Parathyroid adenoma (tissue), 2 donors: Measurements from ENCODE around the gene FAHD2B.
"Not testable (repeated sequence)": the region's sequence is repeated elsewhere in the genome, so short reads cannot be mapped to it uniquely, and the experiment has no call there.

Experiments used
- H2AFZ ChIP-seq: fragments of 300-600 bp; sonication (generic); one replicate; pipeline ENCODE4 v1.7.0; 2017; ENCODE audit warnings: antibody characterized with exemption, mild to moderate bottlenecking
- H3K27ac ChIP-seq: fragments of 300-600 bp; sonication (generic); one replicate; pipeline ENCODE4 v1.7.0; 2017
- H3K27me3 ChIP-seq: fragments of 300-600 bp; sonication (generic); one replicate; pipeline ENCODE4 v1.7.0; 2017; ENCODE audit warnings: low read length; ENCODE audit not compliant: control insufficient read depth, insufficient read depth
- H3K36me3 ChIP-seq: fragments of 300-600 bp; sonication (generic); one replicate; pipeline ENCODE4 v1.7.0; 2017; ENCODE audit warnings: low read length; ENCODE audit not compliant: control insufficient read depth, insufficient read depth
- H3K4me1 ChIP-seq: fragments of 300-600 bp; sonication (generic); one replicate; pipeline ENCODE4 v1.7.0; 2017; ENCODE audit warnings: control low read depth
- H3K4me2 ChIP-seq: fragments of 300-600 bp; sonication (generic); one replicate; pipeline ENCODE4 v1.7.0; 2017; ENCODE audit warnings: low read length
- H3K4me3 ChIP-seq: fragments of 300-600 bp; sonication (generic); one replicate; pipeline ENCODE4 v1.7.0; 2017; ENCODE audit warnings: low read depth, low read length
- H3K79me2 ChIP-seq: fragments of 300-600 bp; sonication (generic); one replicate; pipeline ENCODE4 v1.7.0; 2017; ENCODE audit warnings: control low read depth
- H3K9ac ChIP-seq: fragments of 300-600 bp; sonication (generic); one replicate; pipeline ENCODE4 v1.7.0; 2017; ENCODE audit warnings: mild to moderate bottlenecking
- H3K9me3 ChIP-seq: fragments of 300-600 bp; sonication (generic); one replicate; pipeline ENCODE4 v1.7.0; 2017; ENCODE audit warnings: low read length; ENCODE audit not compliant: control insufficient read depth
- TF ChIP-seq, protein P1 (sequence below): fragments of 300-600 bp; sonication (generic); IDR thresholded peaks from one replicate; pipeline ENCODE4 v1.7.0; 2017; ENCODE audit warnings: antibody characterized with exemption, mild to moderate bottlenecking
- donor health status: primary hyperparathyroidism.

The FAHD2B gene

DNA sequence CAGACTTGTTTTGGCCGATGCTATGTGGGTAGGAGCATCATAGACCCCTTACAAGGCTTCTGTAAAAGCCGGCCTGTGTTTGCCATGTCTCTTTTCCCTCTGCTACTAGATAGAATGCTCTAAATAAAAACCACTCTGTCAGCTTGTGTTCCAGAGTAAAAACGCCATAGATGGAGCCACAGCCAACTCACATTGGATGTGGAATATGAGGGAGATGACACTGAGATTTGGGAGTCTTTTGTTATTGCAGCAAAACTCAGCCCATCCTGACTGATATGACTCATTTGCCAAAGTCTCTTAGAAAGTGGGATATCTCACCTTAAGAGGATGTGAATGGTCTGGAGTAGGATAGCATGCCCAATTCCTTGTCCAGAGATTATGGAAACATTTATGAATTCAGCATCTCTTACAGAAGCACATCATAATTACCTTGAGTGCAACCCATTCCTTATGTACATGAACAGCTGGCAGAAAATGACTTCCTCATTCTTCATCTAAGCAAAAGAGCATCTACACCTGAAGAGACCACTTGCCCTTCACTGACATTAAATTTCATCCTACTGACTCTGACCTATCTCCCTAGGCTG lies 4.2 kb upstream of the FAHD2B start:
- not testable (repeated sequence) for H3K36me3 ChIP-seq, H3K27ac ChIP-seq, H3K79me2 ChIP-seq, H3K4me2 ChIP-seq, H3K4me3 ChIP-seq, H3K4me1 ChIP-seq, H3K9ac ChIP-seq, H3K9me3 ChIP-seq, H2AFZ ChIP-seq, H3K27me3 ChIP-seq

GRCh38 chr2:97095661-97096060 lies 979 bp upstream of the FAHD2B start:
- Histone ChIP-seq H3K4me1 (peaks cover 4% of the 10 kb centered on the region), H3K79me2 (no peaks in the 10 kb centered on the region), H3K27ac (peak overlapping the region; percentile 4), H3K9me3 (no peaks in the 10 kb centered on the region), H2AFZ (peak overlapping the region; percentile 91), H3K4me2 (peak overlapping the region; percentile 9), H3K9ac (no peak overlapping the region), H3K4me3 (no peak overlapping the region), H3K36me3 (no peaks in the 10 kb centered on the region), H3K27me3 (no peaks in the 10 kb centered on the region)
- TF ChIP-seq, protein P1, sequence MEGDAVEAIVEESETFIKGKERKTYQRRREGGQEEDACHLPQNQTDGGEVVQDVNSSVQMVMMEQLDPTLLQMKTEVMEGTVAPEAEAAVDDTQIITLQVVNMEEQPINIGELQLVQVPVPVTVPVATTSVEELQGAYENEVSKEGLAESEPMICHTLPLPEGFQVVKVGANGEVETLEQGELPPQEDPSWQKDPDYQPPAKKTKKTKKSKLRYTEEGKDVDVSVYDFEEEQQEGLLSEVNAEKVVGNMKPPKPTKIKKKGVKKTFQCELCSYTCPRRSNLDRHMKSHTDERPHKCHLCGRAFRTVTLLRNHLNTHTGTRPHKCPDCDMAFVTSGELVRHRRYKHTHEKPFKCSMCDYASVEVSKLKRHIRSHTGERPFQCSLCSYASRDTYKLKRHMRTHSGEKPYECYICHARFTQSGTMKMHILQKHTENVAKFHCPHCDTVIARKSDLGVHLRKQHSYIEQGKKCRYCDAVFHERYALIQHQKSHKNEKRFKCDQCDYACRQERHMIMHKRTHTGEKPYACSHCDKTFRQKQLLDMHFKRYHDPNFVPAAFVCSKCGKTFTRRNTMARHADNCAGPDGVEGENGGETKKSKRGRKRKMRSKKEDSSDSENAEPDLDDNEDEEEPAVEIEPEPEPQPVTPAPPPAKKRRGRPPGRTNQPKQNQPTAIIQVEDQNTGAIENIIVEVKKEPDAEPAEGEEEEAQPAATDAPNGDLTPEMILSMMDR = no peak

- not testable (repeated sequence) for H3K9me3 ChIP-seq, H3K4me2 ChIP-seq, H3K27ac ChIP-seq, H3K36me3 ChIP-seq, H3K9ac ChIP-seq, H3K79me2 ChIP-seq, H3K27me3 ChIP-seq, H3K4me1 ChIP-seq, H3K4me3 ChIP-seq
- peak overlapping the region; percentile 91 for H2AFZ ChIP-seq
Measured at GRCh38 chr2:97093983-97094771, 505 bp downstream of the FAHD2B start.

- not testable (repeated sequence) for H3K4me3 ChIP-seq, H3K27ac ChIP-seq, H3K36me3 ChIP-seq, H3K27me3 ChIP-seq, H2AFZ ChIP-seq, H3K4me2 ChIP-seq, H3K9ac ChIP-seq, H3K9me3 ChIP-seq, H3K79me2 ChIP-seq, H3K4me1 ChIP-seq
Measured at GRCh38 chr2:97092946-97093345, 1.7 kb downstream of the FAHD2B start.

DNA sequence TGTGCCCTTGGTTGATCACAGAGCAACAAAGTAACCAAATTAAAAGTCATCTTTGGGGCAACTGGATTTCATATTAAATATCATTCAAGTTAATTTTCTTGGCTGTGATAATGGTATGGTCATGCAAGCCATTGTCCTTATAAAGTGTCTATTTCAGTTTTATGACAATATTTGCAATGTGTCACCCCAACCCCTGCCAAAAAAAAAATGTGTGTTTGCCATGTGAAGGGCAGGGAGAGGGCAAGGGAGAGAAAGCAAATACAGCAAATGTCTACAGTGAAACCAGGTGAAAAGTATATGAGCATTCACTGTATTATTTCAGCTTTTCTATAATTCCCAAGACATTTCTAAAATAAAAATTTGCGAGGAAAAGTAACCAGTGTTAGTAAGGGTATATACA lies 6.0 kb downstream of the FAHD2B start:
- H3K4me2 ChIP-seq, H3K4me1 ChIP-seq, H2AFZ ChIP-seq, H3K27ac ChIP-seq, H3K79me2 ChIP-seq, H3K9ac ChIP-seq, H3K27me3 ChIP-seq, H3K36me3 ChIP-seq, H3K9me3 ChIP-seq, H3K4me3 ChIP-seq: not testable (repeated sequence)

GRCh38 chr2:97085093-97085492 lies 9.6 kb downstream of the FAHD2B start:
- not testable (repeated sequence) for H3K4me2 ChIP-seq, H3K36me3 ChIP-seq, H3K27me3 ChIP-seq, H3K4me3 ChIP-seq, H3K27ac ChIP-seq, H3K9ac ChIP-seq, H3K79me2 ChIP-seq, H2AFZ ChIP-seq, H3K9me3 ChIP-seq, H3K4me1 ChIP-seq

DNA sequence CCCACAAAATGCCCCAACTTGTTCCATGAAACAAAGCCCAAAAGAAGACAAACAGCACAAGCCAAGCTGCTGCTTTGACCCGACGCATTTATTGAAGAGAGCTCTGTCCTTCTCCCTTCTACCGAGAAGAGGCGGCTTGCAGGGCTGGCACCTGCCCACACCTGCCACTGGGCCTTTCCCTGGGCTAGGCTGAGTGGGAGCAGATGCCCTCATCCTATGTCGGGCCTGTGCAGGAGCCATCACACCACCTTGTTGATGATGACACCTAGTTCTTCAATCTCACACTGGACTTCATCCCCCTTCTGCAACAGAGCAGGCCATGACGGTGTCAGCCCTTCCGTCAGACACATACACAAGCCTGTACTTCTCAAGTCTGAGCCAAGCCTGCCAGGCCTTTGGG lies 11.2 kb downstream of the FAHD2B start:
- not testable (repeated sequence) for H3K4me3 ChIP-seq, H3K9ac ChIP-seq, H3K27ac ChIP-seq, H3K9me3 ChIP-seq, H3K36me3 ChIP-seq, H3K4me2 ChIP-seq, H3K27me3 ChIP-seq, H3K4me1 ChIP-seq, H2AFZ ChIP-seq, H3K79me2 ChIP-seq

- not testable (repeated sequence) for H3K9me3 ChIP-seq, H3K4me1 ChIP-seq, H2AFZ ChIP-seq, H3K9ac ChIP-seq, H3K27ac ChIP-seq, H3K27me3 ChIP-seq, H3K4me2 ChIP-seq, H3K36me3 ChIP-seq, H3K4me3 ChIP-seq, H3K79me2 ChIP-seq
Measured at GRCh38 chr2:97082206-97082605, 12.5 kb downstream of the FAHD2B start.

- not testable (repeated sequence) for H3K9ac ChIP-seq, H3K9me3 ChIP-seq, H3K27ac ChIP-seq, H3K4me3 ChIP-seq, H3K4me1 ChIP-seq, H3K4me2 ChIP-seq, H3K36me3 ChIP-seq, H2AFZ ChIP-seq, H3K79me2 ChIP-seq, H3K27me3 ChIP-seq
Measured at GRCh38 chr2:97080855-97081254, 13.8 kb downstream of the FAHD2B start.

DNA sequence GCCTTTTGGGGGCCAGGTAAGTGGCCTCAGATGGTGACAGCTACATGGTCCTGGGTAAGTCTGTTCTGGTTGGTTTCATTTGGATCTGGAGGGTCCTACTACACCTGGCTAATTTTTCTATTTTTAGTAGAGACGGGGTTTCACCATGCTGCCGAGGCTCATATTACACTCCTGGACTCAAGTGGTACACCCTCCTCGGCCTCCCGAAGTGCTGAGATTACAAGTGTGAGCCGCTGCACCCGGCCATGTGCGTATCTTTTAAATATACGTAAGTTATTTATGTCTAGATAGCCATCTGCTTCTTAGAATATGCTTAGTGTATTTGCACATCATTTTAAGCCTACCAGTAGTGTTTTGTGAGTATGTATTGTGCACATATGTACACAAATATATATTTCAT lies 17.5 kb downstream of the FAHD2B start:
- H3K79me2 ChIP-seq, H3K9ac ChIP-seq, H3K4me2 ChIP-seq, H3K9me3 ChIP-seq, H3K27me3 ChIP-seq, H3K27ac ChIP-seq, H2AFZ ChIP-seq, H3K4me1 ChIP-seq, H3K36me3 ChIP-seq, H3K4me3 ChIP-seq: not testable (repeated sequence)
